Neural cell (in vitro differentiated cells): ENCODE data around the gene OS9.

Experiments used
- CTCF ChIP-seq: fragments of 450-650 bp; IDR thresholded peaks from 2 replicates; pipeline ENCODE4 v1.5.1; 2014; ENCODE audit warnings: antibody characterized with exemption, mild to moderate bottlenecking, moderate library complexity; ENCODE audit not compliant: poor library complexity, severe bottlenecking
- POLR2AphosphoS5 ChIP-seq: IDR thresholded peaks from 2 replicates; pipeline ENCODE4 v1.6.1; 2012

- TF ChIP-seq CTCF (no peak), POLR2AphosphoS5 (no peak)
Measured at GRCh38 chr12:57654042-57654441, 39.9 kb upstream of the OS9 start.
